HG03575 (cell line): ENCODE results near the gene TNFRSF14.

ENCODE experiments used
- ATAC-seq: cut with Tn5 transposase; IDR thresholded peaks from one replicate; pipeline ENCODE4 v1.9.1; 2021; ENCODE audit not compliant: unreplicated experiment, insufficient number of reproducible peaks, low FRiP score; ENCODE audit errors: extremely low read depth

TNFRSF14 gene

GRCh38 chr1:2556277-2556677 is at the start of gene TNFRSF14:
TSS of gene TNFRSF14 (plus strand) at chr1:2556371. CDS start at chr1:2556665, 294 bp downstream.
- ATAC-seq = no peak

GRCh38 chr1:2506901-2507565 is 49.1 kb upstream of the TNFRSF14 start:
- no peak for ATAC-seq

- no peak for ATAC-seq
Measured at GRCh38 chr1:2507744-2508155, 48.4 kb upstream of the TNFRSF14 start.

GRCh38 chr1:2508180-2508579 is 48.0 kb upstream of the TNFRSF14 start:
- no peak for ATAC-seq

GRCh38 chr1:2508751-2509150 is 47.4 kb upstream of the TNFRSF14 start:
- ATAC-seq = no peak

GRCh38 chr1:2509589-2509988 is 46.6 kb upstream of the TNFRSF14 start:
- ATAC-seq = no peak

GRCh38 chr1:2510366-2511155 is 45.6 kb upstream of the TNFRSF14 start:
- ATAC-seq = no peak

GRCh38 chr1:2512862-2513421 is 43.2 kb upstream of the TNFRSF14 start:
- no peak for ATAC-seq

- no peak for ATAC-seq
Measured at GRCh38 chr1:2513939-2514652, 42.1 kb upstream of the TNFRSF14 start.

GRCh38 chr1:2514863-2515762 is 41.1 kb upstream of the TNFRSF14 start:
- no peak for ATAC-seq

- no peak for ATAC-seq
Measured at GRCh38 chr1:2515763-2516080, 40.4 kb upstream of the TNFRSF14 start.

GRCh38 chr1:2516124-2516523 is 40.0 kb upstream of the TNFRSF14 start:
- no peak for ATAC-seq

- no peak for ATAC-seq
Measured at GRCh38 chr1:2516946-2517345, 39.2 kb upstream of the TNFRSF14 start.

GRCh38 chr1:2517966-2518365 is 38.2 kb upstream of the TNFRSF14 start:
- ATAC-seq = no peak

GRCh38 chr1:2518528-2518927 is 37.6 kb upstream of the TNFRSF14 start:
- ATAC-seq = no peak

- no peak for ATAC-seq
Measured at GRCh38 chr1:2519029-2519685, 37.0 kb upstream of the TNFRSF14 start.

GRCh38 chr1:2519729-2520128 is 36.4 kb upstream of the TNFRSF14 start:
- no peak for ATAC-seq

- ATAC-seq = no peak
Measured at GRCh38 chr1:2520206-2520605, 36.0 kb upstream of the TNFRSF14 start.
